Hepatocyte (in vitro differentiated cells): ENCODE results near the gene ATG13. TPM values are rescaled to one million over a fixed set of nuclear protein-coding genes. Genes with fewer than 3 reads are reported as not detected.

Source experiments
- DNase-seq: peaks from one replicate; pipeline ENCODE4 v3.0.0-alpha.2; 2016; ENCODE audit warnings: low spot score
- H2AFZ ChIP-seq: fragments of 200-600 bp; sonication (generic); 2 replicates; pipeline ENCODE4 v1.6.0; 2016; ENCODE audit warnings: antibody characterized with exemption, mild to moderate bottlenecking
- H3K27ac ChIP-seq: fragments of 200-600 bp; sonication (generic); 2 replicates; pipeline ENCODE4 v1.5.1; 2016; ENCODE audit warnings: mild to moderate bottlenecking
- H3K27me3 ChIP-seq: fragments of 200-600 bp; sonication (generic); 2 replicates; pipeline ENCODE4 v1.6.1; 2016
- H3K36me3 ChIP-seq: fragments of 200-600 bp; sonication (generic); replicated peaks from 2 replicates; pipeline ENCODE4 v1.5.1; 2016; ENCODE audit warnings: low read depth; ENCODE audit not compliant: insufficient read depth
- H3K4me1 ChIP-seq: fragments of 200-600 bp; sonication (generic); 2 replicates; pipeline ENCODE4 v1.5.1; 2016; ENCODE audit warnings: mild to moderate bottlenecking, moderate library complexity; ENCODE audit not compliant: insufficient read depth
- H3K4me2 ChIP-seq: fragments of 200-600 bp; sonication (generic); 2 replicates; pipeline ENCODE4 v1.6.0; 2016
- H3K4me3 ChIP-seq: fragments of 200-600 bp; sonication (generic); 2 replicates; pipeline ENCODE4 v1.5.1; 2016; ENCODE audit warnings: mild to moderate bottlenecking
- H3K79me2 ChIP-seq: fragments of 200-600 bp; sonication (generic); 2 replicates; pipeline ENCODE4 v1.6.0; 2017; ENCODE audit warnings: mild to moderate bottlenecking
- H3K9me2 ChIP-seq: fragments of 200-600 bp; sonication (generic); replicated peaks from 2 replicates; pipeline ENCODE4 v1.6.0; 2017; ENCODE audit warnings: mild to moderate bottlenecking; ENCODE audit not compliant: insufficient read depth
- H3K9me3 ChIP-seq: fragments of 200-600 bp; sonication (generic); 2 replicates; pipeline ENCODE4 v1.5.1; 2016; ENCODE audit warnings: low read depth, mild to moderate bottlenecking
- H4K20me1 ChIP-seq: fragments of 200-600 bp; sonication (generic); 2 replicates; pipeline ENCODE4 v1.6.0; 2016; ENCODE audit warnings: mild to moderate bottlenecking; ENCODE audit not compliant: insufficient read depth, poor library complexity, severe bottlenecking
- CTCF ChIP-seq: fragments of 200-600 bp; sonication (generic); IDR thresholded peaks from 2 replicates; pipeline ENCODE4 v1.5.1; 2016; ENCODE audit warnings: antibody characterized with exemption, mild to moderate bottlenecking; ENCODE audit not compliant: poor library complexity
- EZH2 ChIP-seq: fragments of 200-600 bp; sonication (generic); IDR thresholded peaks from 2 replicates; pipeline ENCODE4 v1.6.1; 2016; ENCODE audit warnings: antibody characterized with exemption, mild to moderate bottlenecking, borderline replicate concordance
- EZH2phosphoT487 ChIP-seq: fragments of 200-600 bp; sonication (generic); IDR thresholded peaks from one replicate; pipeline ENCODE4 v1.6.1; 2018; ENCODE audit warnings: antibody characterized with exemption, mild to moderate bottlenecking, low read depth, moderate library complexity; ENCODE audit not compliant: unreplicated experiment, severe bottlenecking
- WGBS: methylation state at CpG from one replicate; pipeline ENCODE4 v1.1.6; 2016; ENCODE audit warnings: low lambda C conversion rate; ENCODE audit errors: missing lambda C conversion rate; 5-methylcytosine and 5-hydroxymethylcytosine counted together
- polyA plus RNA-seq: library from polyadenylated mRNA; unstranded; fragments of >200 nt; fragmentation: Nextera tagmentation; extraction: Ambion mirVana; gene quantifications from 2 replicates; pipeline ENCODE4 v1.2.1, GENCODE V29; 2016
- total RNA-seq: library from RNA; depleted of rRNA; stranded (reverse); fragments of >200 nt; gene quantifications from 2 replicates; pipeline ENCODE4 v1.2.3, GENCODE V29; 2014

ATG13 gene
- total and polyA plus RNA-seq, 2 experiments from 2014 or later = 50.9 to 60.8 TPM

GRCh38 chr11:46643986-46644385 lies 26.6 kb downstream of the ATG13 start:
- Histone ChIP-seq H3K9me3 (no peaks in the 10 kb centered on the region), H3K79me2 (peaks cover 23% of the 10 kb centered on the region), H3K9me2 (no peaks in the 10 kb centered on the region), H3K4me3 (no peak overlapping the region), H3K4me2 (no peak overlapping the region), H3K4me1 (peaks cover 8% of the 10 kb centered on the region), H3K27ac (no peak overlapping the region), H4K20me1 (no peaks in the 10 kb centered on the region), H3K36me3 (no peaks in the 10 kb centered on the region), H3K27me3 (no peaks in the 10 kb centered on the region), H2AFZ (no peak overlapping the region)
- DNase-seq = no peak
- TF ChIP-seq CTCF (no peak), EZH2 (no peak), EZH2phosphoT487 (no peak)

- no peaks in the 10 kb centered on the region for H3K9me3 ChIP-seq
- H3K79me2 ChIP-seq = no peaks in the 10 kb centered on the region
- H3K27me3 ChIP-seq = no peaks in the 10 kb centered on the region
- peak overlapping the region; percentile 29 for H3K4me2 ChIP-seq
- no peaks in the 10 kb centered on the region for H3K9me2 ChIP-seq
- whole genome bisulfite sequencing = 57% methylated on average over 2 of the region's 2 CpGs
- peak; percentile 70 for DNase-seq
- H3K36me3 ChIP-seq = no peaks in the 10 kb centered on the region
- peak overlapping the region; percentile 62 for H3K27ac ChIP-seq
- H2AFZ ChIP-seq = no peak overlapping the region
- H3K4me1 ChIP-seq = no peaks in the 10 kb centered on the region
- H3K4me3 ChIP-seq = no peak overlapping the region
- H4K20me1 ChIP-seq = no peaks in the 10 kb centered on the region
- TF ChIP-seq EZH2 (no peak), CTCF (no peak)
Observed at GRCh38 chr11:46649180-46649738, 31.9 kb downstream of the ATG13 start.

- H3K27me3 ChIP-seq = no peaks in the 10 kb centered on the region
- H3K79me2 ChIP-seq = no peaks in the 10 kb centered on the region
- peaks cover 14% of the 10 kb centered on the region for H3K4me1 ChIP-seq
- no peaks in the 10 kb centered on the region for H3K9me2 ChIP-seq
- H3K4me2 ChIP-seq = no peak overlapping the region
- WGBS = 88% methylated on average over 4 of the region's 4 CpGs
- H3K36me3 ChIP-seq = peaks cover 4% of the 10 kb centered on the region
- H2AFZ ChIP-seq = no peak overlapping the region
- TF ChIP-seq EZH2 = no peak
- no peak for TF ChIP-seq CTCF
- no peak for TF ChIP-seq EZH2phosphoT487
- H3K27ac ChIP-seq = no peak overlapping the region
- H3K4me3 ChIP-seq = no peak overlapping the region
- H4K20me1 ChIP-seq = no peaks in the 10 kb centered on the region
- H3K9me3 ChIP-seq = no peaks in the 10 kb centered on the region
- DNase-seq = no peak
Observed at GRCh38 chr11:46655631-46656030, 38.3 kb downstream of the ATG13 start.

GRCh38 chr11:46657186-46657585 lies 39.8 kb downstream of the ATG13 start:
- no peaks in the 10 kb centered on the region for H3K9me3 ChIP-seq
- H2AFZ ChIP-seq = no peak overlapping the region
- no peaks in the 10 kb centered on the region for H4K20me1 ChIP-seq
- no peaks in the 10 kb centered on the region for H3K9me2 ChIP-seq
- 88% methylated on average over 3 of the region's 3 CpGs for WGBS
- H3K27me3 ChIP-seq = no peaks in the 10 kb centered on the region
- no peak overlapping the region for H3K27ac ChIP-seq
- H3K79me2 ChIP-seq = peaks cover 2% of the 10 kb centered on the region
- peaks cover 14% of the 10 kb centered on the region for H3K4me1 ChIP-seq
- H3K36me3 ChIP-seq = peaks cover 4% of the 10 kb centered on the region
- no peak for DNase-seq
- H3K4me3 ChIP-seq = no peak overlapping the region
- TF ChIP-seq EZH2 (no peak), EZH2phosphoT487 (no peak), CTCF (no peak)
- no peak overlapping the region for H3K4me2 ChIP-seq
